AG08396 (cell line): ENCODE measurements around the gene LGALS7B.
"Not testable (repeated sequence)": the region's sequence is repeated elsewhere in the genome, so short reads cannot be mapped to it uniquely, and the experiment has no call there.

Experiments
- DNase-seq: peaks from one replicate; pipeline ENCODE4 v3.0.0; 2012; ENCODE audit warnings: low spot score, mixed read lengths

LGALS7B gene

GRCh38 chr19:38770228-38770948 is 18.6 kb upstream of the LGALS7B start:
- DNase-seq: not testable (repeated sequence)

GRCh38 chr19:38770949-38771275 is 18.1 kb upstream of the LGALS7B start:
- not testable (repeated sequence) for DNase-seq

DNA sequence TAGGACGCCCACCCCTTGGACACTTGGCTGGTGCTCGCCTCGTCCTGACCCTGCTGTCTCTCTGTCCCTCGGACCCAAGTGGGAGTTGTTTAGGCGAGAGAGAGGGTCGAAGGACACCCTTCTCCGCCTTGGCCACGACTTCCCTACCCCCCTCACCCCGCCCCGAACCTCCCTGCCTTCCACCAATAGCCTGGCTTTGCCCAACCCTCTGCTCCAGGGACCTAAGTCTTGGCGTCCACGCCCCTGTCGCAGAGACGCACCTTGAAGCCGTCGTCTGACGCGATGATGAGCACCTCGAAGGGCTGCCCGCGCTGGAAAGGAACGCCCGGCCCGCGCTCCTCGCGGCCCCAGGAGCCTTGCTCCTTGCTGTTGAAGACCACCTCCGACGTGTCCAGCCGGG is 17.4 kb upstream of the LGALS7B start:
- DNase-seq: not testable (repeated sequence)

DNA sequence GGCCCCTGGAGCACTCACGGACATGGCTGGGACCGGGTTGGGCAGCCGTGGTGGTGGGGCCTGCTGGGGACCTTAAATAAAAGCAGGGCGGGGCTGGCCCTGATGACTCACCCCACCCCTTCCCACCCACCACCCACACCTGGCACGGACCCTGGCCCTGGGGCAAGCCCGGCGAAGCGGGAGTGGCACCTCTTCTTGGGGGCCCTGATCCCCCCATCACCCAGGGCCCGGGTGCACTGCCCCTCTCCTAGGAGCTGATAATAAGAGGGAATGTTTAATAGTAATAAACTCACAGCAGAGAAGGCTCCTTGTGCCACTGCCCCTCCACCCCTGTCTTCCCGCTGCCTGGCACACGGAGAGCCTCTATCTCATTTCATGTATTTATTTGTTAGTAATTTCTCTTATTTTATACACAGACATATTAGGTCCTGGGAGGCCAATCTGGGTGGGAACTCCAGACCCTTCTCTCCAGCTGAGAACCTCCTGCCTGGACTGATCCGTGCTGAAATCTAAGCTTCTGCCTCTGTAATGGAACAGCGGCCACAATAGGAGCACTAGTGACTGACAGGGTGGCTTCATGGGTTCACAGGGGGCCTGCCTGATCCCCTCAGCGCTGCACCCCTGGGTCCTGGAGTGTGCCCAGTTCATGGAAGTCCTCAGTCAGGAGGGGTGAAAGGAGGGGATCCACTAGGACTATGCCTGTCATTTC is 15.4 kb upstream of the LGALS7B start, which contains the start of gene LGALS7:
TSS of gene LGALS7 (minus strand) at position 49 of the 709 bp plus-strand sequence. CDS start at position 24, 25 bp downstream.
- no peak for DNase-seq

GRCh38 chr19:38774181-38774950 is 14.6 kb upstream of the LGALS7B start:
- DNase-seq: no peak

GRCh38 chr19:38778733-38779132 is 10.3 kb upstream of the LGALS7B start:
- peak; percentile 2 for DNase-seq

DNA sequence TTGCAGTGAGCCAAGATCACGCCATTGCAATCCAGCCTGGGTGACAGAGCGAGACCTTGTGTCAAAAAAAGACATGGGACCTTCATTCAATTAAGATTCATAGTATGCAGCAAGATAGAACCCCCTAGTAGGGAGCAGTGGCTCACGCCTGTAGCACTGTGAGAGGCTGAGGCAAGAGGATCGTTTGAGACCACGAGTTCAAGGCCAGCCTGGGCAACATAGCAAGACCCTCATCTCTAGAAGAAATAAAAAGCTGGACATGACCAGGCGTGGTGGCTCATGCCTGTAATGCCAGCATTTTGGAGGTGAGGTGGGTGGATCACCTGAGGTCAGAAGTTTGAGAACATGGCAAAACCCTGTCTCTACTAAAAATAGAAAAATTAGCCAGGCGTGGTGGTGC is 8.6 kb upstream of the LGALS7B start:
- DNase-seq: no peak

- peak; percentile 2 for DNase-seq
These were observed 7.9 kb upstream of the LGALS7B start for GRCh38 chr19:38781058-38781457.

- DNase-seq: not testable (repeated sequence)
These were observed 6.8 kb upstream of the LGALS7B start for GRCh38 chr19:38782212-38782611.

DNA sequence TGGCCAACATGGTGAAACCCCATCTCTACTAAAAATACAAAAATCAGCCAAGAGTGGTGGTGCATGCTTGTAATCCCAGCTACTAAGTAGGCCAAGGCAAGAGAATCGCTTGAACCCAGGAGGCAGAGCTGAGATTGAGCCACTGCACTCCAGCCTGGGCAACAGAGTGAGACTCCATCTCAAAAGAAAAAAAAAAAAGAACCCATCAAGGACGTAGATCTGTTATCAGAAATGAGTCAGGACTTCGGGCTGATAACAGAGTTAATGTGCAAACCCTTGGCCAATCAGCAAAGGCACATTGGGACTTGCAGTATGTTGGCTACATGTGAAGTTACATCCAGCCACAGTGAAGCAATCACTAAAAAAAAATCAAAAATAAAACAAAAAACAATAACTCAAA is 4.8 kb upstream of the LGALS7B start:
- peak; percentile 3 for DNase-seq

GRCh38 chr19:38785187-38785699 is 3.8 kb upstream of the LGALS7B start:
- no peak for DNase-seq

GRCh38 chr19:38786061-38786460 is 2.9 kb upstream of the LGALS7B start:
- not testable (repeated sequence) for DNase-seq

DNA sequence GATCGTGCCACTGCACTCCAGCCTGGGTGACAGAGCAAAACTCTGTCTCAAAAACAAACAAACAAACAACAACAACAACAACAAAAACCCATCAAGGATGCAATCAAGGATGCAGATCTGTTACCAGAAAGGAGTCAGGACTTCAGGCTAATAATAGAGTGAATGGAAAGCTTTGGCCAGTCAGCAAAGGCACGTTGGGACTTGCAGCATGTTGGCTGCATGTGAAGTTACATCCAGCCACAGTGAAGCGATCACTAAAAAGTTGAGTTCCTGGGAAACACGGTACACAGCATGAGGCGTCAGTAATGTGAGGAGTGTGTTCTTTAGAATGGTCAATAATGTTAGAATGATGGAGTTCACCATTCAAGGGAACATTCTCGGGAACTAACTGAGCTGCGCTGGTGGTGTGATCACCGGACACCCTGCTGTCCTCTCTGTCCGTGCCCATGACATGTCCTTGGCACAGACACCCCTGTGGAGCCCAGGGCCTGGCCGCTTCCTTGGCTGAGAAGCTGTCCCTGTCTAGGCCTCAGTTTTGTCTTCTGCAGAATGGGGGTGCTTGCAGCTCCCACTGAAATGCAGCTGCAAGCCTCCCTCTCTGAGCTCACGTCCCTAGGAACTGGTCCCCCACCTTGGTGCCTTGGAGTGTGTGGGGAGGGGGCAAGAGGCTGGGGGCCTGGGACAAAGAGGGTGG is 2.3 kb upstream of the LGALS7B start:
- DNase-seq: peak; percentile 2

GRCh38 chr19:38790507-38791403 is 1.8 kb downstream of the LGALS7B start:
- DNase-seq: not testable (repeated sequence)

GRCh38 chr19:38791451-38792064 is 2.6 kb downstream of the LGALS7B start:
- not testable (repeated sequence) for DNase-seq

- DNase-seq: peak; percentile 13
These were observed 3.5 kb downstream of the LGALS7B start for GRCh38 chr19:38792250-38793111.

GRCh38 chr19:38793177-38793576 is 4.2 kb downstream of the LGALS7B start:
- DNase-seq: no peak

DNA sequence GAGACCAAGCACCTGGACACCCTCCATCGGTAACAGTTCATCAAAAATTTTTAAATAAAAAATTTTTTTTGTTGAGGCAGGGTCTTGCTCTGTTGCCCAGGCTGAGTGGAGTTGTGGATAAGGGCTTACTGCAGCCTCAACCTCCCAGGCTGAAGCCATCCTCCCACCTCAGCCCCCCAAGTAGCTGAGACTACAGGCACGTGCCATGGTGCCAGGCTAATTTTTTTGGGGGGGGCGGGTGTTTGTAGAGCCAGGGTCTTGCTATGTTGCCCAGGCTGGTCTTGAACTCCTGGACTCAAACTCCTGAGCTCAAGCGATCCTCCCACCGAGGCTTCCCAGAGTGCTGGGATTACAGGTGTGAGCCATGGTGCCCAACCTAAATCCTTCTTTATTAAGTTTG is 4.7 kb downstream of the LGALS7B start:
- no peak for DNase-seq

- no peak for DNase-seq
These were observed 6.5 kb downstream of the LGALS7B start for GRCh38 chr19:38795549-38795948.
